Measurements from ENCODE around the gene CPNE4.
"Not testable (repeated sequence)": the region's sequence is repeated elsewhere in the genome, so short reads cannot be mapped to it uniquely, and the experiment has no call there.

The CPNE4 gene

DNA sequence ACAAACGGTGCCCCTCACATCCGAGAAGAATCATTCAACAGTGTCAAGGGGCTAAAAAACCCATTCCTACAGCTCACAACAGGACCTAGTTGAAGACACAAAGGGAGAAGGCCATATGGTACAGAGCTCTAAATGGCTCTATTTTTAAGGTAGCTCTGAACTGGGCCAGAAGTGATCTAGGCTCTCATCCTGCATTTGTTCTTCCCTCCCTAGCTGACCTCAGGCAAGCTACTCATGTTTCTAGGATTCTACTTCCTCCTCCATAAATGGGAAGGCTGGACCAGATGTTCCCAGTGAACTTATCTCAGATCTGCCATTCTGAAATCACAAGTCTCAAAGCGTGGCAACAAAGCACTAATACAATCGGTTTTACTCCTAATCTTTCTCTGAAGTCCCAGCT, 62.3 kb downstream of the CPNE4 start:
- TF ChIP-seq, protein P1, sequence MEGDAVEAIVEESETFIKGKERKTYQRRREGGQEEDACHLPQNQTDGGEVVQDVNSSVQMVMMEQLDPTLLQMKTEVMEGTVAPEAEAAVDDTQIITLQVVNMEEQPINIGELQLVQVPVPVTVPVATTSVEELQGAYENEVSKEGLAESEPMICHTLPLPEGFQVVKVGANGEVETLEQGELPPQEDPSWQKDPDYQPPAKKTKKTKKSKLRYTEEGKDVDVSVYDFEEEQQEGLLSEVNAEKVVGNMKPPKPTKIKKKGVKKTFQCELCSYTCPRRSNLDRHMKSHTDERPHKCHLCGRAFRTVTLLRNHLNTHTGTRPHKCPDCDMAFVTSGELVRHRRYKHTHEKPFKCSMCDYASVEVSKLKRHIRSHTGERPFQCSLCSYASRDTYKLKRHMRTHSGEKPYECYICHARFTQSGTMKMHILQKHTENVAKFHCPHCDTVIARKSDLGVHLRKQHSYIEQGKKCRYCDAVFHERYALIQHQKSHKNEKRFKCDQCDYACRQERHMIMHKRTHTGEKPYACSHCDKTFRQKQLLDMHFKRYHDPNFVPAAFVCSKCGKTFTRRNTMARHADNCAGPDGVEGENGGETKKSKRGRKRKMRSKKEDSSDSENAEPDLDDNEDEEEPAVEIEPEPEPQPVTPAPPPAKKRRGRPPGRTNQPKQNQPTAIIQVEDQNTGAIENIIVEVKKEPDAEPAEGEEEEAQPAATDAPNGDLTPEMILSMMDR (conservative IDR thresholded peaks at IDR 0.05; ENCODE audit: low read depth, low read length): no peak
- DNase-seq (ENCODE audit: low read depth): no peak

DNA sequence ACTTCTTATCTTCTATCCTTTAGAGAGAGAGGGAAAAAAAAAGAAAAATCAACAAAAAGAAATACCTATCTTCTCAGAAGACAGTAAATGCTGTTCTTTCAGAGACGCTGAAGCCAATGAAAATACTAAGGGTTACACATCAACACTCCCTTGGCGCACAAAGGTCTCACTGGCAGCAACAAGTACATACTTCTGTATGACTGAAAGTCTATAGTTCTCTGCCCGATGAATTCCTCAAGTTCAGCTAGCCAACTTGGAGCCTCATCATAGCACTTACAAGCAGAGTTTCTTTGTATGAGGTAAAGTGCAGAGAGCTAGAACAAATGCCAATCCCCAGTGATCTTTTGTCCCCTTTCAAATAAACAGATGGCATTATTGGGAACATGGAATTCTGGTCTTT, 62.7 kb downstream of the CPNE4 start:
- H3K4me3 ChIP-seq (ENCODE audit: low read depth, low read length): no peak overlapping the region
- TF ChIP-seq, protein P1 (conservative IDR thresholded peaks at IDR 0.05; ENCODE audit: low read depth, low read length): no peak
- DNase-seq (ENCODE audit: low read depth): peak; percentile 17

More for the DNA sequence above, 62.3 kb downstream of the CPNE4 start:
- no peak overlapping the region for H3K4me3 ChIP-seq (ENCODE audit: low read depth, low read length)

DNA sequence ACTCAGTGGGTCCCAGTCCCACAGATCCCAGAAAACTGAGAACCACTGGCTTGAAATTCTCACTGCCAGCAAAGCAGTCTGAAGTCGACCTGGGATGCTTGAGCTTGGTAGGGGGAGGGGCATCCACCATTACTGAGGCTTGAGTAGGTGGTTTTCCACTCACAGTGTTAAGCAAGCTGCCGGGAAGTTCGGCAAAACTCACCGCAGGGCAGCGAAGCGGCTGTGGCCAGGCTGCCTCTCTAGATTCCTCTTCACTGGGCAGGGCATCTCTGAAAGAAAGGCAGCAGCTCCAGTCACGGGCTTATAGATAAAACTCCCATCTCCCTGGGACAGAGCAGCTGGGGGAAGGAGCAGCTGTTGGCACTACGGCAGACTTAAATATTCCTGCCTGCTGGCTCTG, 71.4 kb downstream of the CPNE4 start:
- H3K4me3 ChIP-seq (ENCODE audit: low read depth, low read length); DNase-seq (ENCODE audit: low read depth): not testable (repeated sequence)

DNA sequence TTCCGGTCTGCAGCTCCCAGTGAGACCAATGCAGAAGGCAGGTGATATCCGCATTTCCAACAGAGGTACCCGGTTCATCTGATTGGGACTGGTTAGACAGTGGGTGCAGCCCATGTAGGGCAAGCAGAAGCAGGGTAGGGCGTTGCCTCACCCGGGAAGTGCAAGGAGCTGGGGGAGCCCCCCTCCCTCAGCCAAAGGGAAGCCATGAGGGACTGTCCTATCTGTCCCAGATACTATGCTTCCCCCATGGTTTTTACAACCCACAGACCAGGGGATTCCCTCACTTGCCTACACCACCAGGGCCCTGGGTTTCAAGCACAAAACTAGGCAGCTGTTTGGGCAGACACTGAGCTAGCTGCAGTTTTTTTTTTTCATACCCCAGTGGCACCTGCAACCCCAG, 71.8 kb downstream of the CPNE4 start:
- no peak overlapping the region for H3K4me3 ChIP-seq (ENCODE audit: low read depth, low read length)
- DNase-seq (ENCODE audit: low read depth): no peak
- TF ChIP-seq, protein P1 (conservative IDR thresholded peaks at IDR 0.05; ENCODE audit: low read depth, low read length): no peak

DNA sequence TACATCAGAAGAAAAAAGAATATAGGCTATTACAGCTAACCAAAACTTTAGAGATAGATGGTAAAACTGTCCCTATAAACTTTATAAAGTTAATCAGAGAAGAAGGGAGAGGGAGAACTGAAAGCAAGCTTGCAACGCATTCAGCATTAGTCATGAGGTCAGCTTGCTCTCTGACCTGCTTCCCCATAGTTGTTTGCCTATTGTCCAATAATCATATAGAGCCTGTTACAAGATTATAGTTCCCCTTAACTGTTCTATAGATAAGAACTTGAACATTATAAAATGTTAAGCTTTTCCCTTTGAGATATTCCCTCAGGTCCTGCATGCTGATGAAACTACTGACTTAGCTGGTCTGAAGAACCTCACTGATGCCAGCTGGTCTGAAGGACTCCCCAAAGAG, 74.5 kb downstream of the CPNE4 start:
- peak; percentile 73 for DNase-seq (ENCODE audit: low read depth)
- TF ChIP-seq, protein P1 (conservative IDR thresholded peaks at IDR 0.05; ENCODE audit: low read depth, low read length): no peak
- no peak overlapping the region for H3K4me3 ChIP-seq (ENCODE audit: low read depth, low read length)

DNA sequence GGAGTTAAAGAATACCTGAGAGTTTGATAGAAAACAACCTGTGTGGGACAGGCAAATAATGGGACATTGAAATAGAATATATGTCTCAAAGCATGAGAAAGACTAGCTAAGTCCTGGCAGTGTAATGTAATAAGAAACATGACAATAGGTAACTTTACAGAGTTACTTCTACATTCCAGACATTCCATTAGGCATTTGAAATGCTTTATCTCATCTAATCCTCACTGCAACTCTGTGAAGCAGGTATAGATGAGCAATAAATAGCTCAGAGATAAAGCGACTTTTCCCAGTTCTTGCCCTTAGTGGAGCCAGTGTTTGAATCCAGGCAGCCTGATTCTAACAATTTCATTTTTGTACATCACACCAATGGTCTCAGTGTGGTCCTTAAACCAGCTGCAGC, 76.8 kb downstream of the CPNE4 start:
- no peak for DNase-seq (ENCODE audit: low read depth)
- no peak overlapping the region for H3K4me3 ChIP-seq (ENCODE audit: low read depth, low read length)
- TF ChIP-seq, protein P1 (conservative IDR thresholded peaks at IDR 0.05; ENCODE audit: low read depth, low read length): no peak

DNA sequence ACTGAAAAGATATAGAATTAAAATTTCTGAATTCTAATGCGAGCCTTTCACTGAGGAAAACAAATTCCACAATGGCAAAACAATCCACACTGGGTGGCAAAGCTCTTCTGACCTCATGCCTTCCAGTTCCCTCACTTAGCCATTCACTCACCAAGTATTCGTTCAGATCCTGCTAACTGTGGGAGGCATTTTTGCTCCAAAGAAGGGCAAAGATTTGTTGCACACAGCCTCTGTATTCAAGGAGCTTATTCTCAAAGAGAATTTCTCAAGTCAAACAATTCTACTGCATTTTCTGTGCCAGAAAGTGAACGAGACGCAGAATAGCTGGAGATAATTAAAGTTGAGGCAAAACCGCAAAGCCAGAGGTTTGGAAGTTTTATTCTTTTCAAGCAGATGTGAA, 77.3 kb downstream of the CPNE4 start:
- no peak for DNase-seq (ENCODE audit: low read depth)
- H3K4me3 ChIP-seq (ENCODE audit: low read depth, low read length): no peak overlapping the region
- TF ChIP-seq, protein P1 (conservative IDR thresholded peaks at IDR 0.05; ENCODE audit: low read depth, low read length): no peak

DNA sequence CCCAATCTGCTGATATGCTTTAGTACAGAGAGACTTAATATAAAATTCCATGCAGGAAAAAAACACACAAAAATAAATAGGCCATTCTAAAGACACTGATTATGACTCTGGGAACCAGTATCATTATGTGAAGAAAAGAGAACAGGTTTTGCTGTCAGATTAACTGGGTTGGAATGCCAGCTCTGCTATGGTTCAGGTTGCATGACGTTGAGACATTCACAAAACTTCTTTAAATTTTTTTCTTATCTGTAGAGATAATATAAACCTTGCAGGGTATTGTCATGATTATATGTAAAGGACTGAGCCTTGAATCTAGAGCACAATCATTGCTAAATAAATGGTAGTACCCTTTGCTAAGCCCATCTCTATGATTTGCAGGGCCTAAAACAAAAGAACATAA, 86.0 kb downstream of the CPNE4 start:
- DNase-seq (ENCODE audit: low read depth): no peak
- H3K4me3 ChIP-seq (ENCODE audit: low read depth, low read length): no peak overlapping the region
- TF ChIP-seq, protein P1 (conservative IDR thresholded peaks at IDR 0.05; ENCODE audit: low read depth, low read length): no peak
